ENCODE results near the gene CENPM.
"Not testable (repeated sequence)": the region's sequence is repeated elsewhere in the genome, so short reads cannot be mapped to it uniquely, and the experiment has no call there.

Gene CENPM

GRCh38 chr22:41966225-41966606, 19.3 kb upstream of the CENPM start:
- no peak for DNase-seq (ENCODE audit: low spot score)

DNA sequence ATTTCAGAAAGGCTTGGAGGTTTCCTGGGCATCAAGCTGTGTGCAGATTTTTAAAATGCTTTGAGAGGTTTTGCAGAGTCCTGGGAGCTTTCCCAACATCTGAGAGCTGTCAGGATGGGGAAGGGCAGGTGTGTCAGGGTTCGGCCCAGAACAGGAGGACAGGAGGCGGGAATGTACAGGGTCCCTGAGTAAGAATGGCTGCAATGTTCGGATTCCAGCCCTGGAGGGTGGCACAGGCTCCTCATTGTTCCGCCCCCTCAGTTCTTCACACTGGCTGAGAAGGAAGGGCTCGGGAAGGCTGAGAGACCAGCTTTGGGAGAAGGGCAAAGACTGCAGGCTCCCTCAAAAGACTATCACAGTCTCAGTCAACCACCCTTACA, 17.1 kb upstream of the CENPM start:
- no peak for DNase-seq (ENCODE audit: low spot score)

DNA sequence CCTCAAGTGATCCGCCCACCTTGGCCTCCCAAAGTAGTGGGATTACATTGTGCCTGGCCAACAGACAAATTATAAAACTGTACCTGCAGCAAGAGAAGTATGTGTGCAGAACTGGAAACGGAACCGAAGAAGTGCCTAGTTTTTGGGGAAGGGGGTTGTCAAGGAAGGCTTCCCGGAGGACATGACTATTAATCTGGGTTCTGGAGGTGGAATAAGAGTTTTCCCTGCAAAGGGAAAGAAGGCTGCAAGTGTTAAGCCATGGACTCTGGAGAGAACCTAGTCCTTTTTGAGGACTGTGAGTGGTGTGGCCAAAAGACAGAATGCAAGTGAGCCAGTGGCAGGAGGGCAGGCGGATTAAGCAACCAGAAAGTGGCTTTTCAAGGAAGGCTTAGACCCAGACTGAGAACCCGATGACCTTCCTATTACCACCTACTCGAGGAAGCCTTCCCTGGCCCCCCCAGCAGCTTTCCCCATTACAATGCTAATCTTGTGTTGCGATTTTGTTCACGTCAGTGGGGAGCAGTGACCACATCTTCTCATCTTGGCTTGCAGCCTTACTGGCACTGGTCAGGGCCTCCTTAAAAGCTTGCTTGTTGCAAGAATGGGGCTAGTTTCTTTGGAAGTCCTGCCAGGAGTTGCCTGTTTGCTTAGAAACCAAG, 16.6 kb upstream of the CENPM start:
- DNase-seq (ENCODE audit: low spot score), result no peak

DNA sequence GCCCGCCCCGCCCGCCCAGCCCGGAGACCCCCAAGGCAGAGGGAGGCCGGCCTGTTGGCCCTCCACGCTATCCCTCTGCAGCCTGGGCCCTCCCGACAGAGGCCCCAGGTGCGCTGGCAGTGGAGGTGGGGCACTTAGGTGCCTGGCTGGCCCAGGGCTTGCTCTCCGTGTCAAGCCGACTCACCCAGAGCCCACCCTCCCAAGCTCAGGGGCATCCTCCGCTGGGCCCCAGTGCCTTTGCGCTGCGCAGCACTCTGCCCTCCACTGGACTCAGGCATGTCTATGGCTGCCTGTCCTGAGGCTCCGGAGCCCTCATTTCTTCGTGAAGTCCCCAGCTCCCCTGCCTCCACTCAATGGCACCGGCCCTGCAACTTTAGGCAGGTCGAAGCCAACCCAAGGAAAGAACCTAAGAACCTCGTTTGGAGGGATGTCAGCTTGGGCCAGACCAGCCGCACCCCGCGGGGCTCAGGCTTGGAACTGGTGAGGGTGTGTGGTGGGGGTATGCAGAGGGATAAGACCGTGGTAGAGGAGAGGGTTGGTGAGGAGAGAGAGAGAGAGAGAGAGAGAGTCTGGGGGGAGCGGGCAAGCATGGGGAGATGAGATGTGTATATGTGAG, 11.1 kb upstream of the CENPM start:
- no peak for DNase-seq (ENCODE audit: low spot score)

GRCh38 chr22:41952713-41953112, 5.8 kb upstream of the CENPM start:
- DNase-seq (ENCODE audit: low spot score), result no peak

- DNase-seq (ENCODE audit: low spot score), result no peak
Measured at GRCh38 chr22:41951898-41952474, 5.0 kb upstream of the CENPM start, which contains the start of gene SMIM45. Gene SMIM45 (plus strand): TSS chr22:41952150.

GRCh38 chr22:41949297-41949965, 2.5 kb upstream of the CENPM start:
- no peak for DNase-seq (ENCODE audit: low spot score)

- DNase-seq (ENCODE audit: low spot score), result not testable (repeated sequence)
Measured at GRCh38 chr22:41948928-41949296, 2.0 kb upstream of the CENPM start.

GRCh38 chr22:41948142-41948541, 1.2 kb upstream of the CENPM start:
- DNase-seq (ENCODE audit: low spot score), result no peak

GRCh38 chr22:41947424-41948080, 600 bp upstream of the CENPM start:
- no peak for DNase-seq (ENCODE audit: low spot score)

GRCh38 chr22:41943661-41944209, 3.2 kb downstream of the CENPM start:
- no peak for DNase-seq (ENCODE audit: low spot score)

DNA sequence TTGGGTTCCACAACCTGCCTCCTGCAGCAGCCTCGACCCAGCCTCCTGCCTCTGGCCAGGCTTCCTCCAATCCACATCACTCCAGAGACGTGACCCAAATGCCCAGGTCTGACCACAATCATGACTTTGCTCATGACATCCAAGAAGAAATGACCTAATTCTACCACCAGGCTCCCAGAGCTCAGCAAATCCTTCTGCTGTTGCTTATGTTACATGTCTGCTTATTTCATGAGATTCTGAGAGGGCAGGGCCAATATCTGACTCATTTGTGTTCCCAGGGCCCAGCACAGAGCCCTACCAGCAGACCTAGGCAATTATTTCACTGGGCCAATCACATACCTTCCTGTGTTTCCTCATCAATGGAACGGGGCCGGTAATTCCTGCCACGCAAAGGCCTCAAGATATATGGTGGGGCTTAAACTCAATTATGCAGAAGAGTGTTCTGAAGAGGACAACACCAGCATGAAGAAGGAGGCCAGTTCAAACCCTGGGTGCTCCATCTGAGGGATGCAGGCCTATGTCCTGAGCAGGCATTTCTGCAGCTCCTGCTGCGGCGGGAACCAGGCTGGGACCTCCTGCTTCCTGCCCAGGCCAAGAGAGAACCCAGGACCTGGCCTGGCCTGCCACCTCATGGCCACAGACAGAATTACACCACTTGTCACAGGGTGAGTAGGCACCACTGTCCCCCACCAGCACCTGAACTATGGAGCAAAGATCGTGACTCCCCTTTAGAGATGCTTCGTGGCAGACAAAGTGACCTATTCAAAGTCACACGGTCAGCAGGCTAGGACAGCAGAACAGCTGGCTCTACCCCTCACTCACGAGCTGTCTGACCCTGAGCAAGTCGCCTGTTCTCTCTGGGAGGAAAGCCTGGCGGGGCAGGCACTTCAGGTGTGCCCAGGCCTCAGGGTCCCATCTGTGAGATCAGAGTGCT, 5.9 kb downstream of the CENPM start:
- DNase-seq (ENCODE audit: low spot score), result peak; percentile 86

- DNase-seq (ENCODE audit: low spot score), result no peak
Measured at GRCh38 chr22:41939981-41940831, 6.7 kb downstream of the CENPM start.

DNA sequence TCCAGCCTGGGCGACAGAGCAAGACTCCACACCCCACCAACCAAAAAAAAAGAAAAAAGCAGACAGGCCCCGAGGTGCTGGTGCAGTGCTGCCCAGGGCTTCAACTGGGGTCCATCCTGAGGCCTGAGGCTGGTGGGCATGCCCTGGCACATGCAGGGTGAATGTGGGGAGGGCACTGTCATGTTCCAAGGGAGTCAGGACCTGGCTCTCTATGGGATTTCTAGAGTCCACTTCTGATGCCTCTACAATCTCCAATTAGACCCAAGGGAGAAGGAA, 10.1 kb downstream of the CENPM start:
- DNase-seq (ENCODE audit: low spot score), result no peak

DNA sequence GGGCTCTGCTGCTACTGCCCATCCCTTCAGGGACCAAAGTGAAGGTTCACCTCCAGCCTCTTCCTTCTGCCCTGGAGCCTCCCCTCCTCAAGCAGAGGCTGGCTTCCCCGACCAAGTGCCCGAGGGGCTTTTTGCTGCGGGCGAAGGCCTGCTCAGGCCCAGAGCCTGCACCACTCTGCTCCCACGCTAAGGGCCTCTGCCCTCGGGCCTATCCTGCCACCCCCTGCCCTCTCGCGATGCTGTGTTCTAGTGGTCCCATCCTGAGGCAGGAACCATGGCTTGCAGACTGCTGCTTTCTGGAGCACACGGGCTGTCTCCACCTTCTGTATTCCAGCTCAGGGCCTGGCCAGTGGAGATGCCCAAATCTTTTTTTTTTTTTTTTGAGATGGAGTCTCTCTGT, 11.4 kb downstream of the CENPM start:
- DNase-seq (ENCODE audit: low spot score), result no peak

DNA sequence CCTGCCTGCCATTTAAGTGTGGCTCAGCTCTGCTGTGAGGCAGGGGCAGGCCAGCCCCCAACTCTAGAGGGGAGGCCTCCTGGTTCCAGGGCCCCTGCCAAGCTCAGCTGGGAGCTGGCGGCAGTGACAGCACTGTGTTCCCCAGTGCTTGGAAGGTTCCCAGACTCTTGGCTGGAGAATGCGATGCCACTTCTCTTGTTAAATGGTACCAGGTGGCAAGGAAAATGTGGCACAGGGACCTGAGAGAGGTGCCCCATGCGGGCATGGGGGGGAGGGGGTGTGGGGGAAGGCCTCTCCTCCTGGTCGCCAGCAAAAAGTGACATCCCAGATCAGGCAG, 12.0 kb downstream of the CENPM start:
- DNase-seq (ENCODE audit: low spot score), result no peak

GRCh38 chr22:41934284-41935014, 12.5 kb downstream of the CENPM start:
- DNase-seq (ENCODE audit: low spot score), result no peak

DNA sequence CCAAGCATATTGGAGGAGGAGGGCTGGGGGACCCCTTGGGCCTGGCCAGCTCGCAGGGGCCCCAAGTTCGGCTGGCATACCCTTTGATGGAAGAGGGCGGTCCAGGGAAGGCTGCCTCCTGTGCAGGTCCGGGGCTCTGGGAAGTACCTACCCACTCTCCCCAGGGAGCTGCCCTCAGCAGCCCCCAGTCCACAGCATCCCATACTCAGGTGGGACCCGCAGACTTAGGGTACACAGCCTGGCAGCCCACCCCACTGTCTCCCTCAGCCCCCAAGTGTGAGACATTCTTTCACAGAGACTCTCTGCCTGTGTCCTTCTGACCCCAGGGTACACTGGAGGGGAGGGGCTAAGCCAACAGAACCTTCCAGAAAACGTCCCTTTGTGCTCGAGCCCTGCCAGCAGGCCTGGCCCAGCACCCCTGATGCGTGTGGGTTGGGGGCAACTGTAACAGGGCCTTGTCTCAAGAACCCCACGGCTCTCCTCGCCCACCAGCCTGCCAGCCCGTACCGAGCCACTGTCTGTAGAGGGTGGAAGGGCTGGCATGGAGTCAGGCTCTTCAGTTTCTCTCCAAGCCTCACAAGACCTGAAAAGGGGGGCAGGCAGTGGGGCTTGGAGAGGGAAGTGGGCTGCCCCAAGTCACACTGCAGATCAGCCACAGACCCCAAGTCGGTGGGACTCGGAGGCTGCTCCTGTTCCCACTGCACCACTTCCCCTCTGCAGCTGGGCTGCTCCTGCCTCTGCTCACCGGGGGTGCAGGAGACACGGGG, 13.4 kb downstream of the CENPM start:
- DNase-seq (ENCODE audit: low spot score), result no peak

DNA sequence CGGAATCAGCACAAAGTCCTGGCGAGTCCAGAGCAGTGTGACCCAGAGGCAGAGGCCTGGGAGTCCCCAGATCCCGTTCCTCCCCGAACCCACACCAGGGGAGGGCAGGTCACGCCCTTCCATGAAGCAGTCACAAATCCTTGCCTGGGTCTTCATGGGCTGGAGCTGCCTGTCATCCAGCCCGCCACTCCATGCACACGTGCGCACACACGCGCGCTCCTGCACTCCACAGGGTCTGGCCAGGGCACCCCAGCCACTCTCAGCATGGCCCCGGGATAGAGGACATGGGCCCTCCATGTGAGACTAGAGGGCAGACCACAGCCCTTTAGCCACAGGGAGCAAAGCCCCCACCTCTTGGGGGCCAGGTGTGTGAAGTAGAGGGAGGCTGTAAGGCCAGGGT, 14.6 kb downstream of the CENPM start:
- no peak for DNase-seq (ENCODE audit: low spot score)

Data from AG08396 (cell line).